Hematopoietic multipotent progenitor cell treated with erythropoietin and hydrocortisone succinate and interleukin-3 and kit ligand, for 17 days (in vitro differentiated cells): Measurements from ENCODE around the gene PRRT1B.
"Not testable (repeated sequence)": the region's sequence is repeated elsewhere in the genome, so short reads cannot be mapped to it uniquely, and the experiment has no call there.

Experiments
- DNase-seq: peaks from one replicate; pipeline ENCODE4 v3.0.0-alpha.2; 2015; ENCODE audit warnings: low spot score

Gene PRRT1B

GRCh38 chr9:131550465-131550864 lies 5.1 kb downstream of the PRRT1B start:
- DNase-seq, result not testable (repeated sequence)

- DNase-seq, result no peak
Observed at GRCh38 chr9:131552030-131552429, 6.7 kb downstream of the PRRT1B start.

- no peak for DNase-seq
Observed at GRCh38 chr9:131554087-131554842, 8.9 kb downstream of the PRRT1B start.

GRCh38 chr9:131554843-131555351 lies 9.6 kb downstream of the PRRT1B start:
- no peak for DNase-seq

- no peak for DNase-seq
Observed at GRCh38 chr9:131555841-131556673, 10.7 kb downstream of the PRRT1B start.

GRCh38 chr9:131557855-131558548 lies 12.7 kb downstream of the PRRT1B start:
- DNase-seq, result no peak

- no peak for DNase-seq
Observed at GRCh38 chr9:131559421-131560000, 14.2 kb downstream of the PRRT1B start.

- DNase-seq, result no peak
Observed at GRCh38 chr9:131562032-131562959, 17.0 kb downstream of the PRRT1B start.

GRCh38 chr9:131565369-131565768 lies 20.0 kb downstream of the PRRT1B start:
- DNase-seq, result no peak

GRCh38 chr9:131566158-131566557 lies 20.8 kb downstream of the PRRT1B start:
- DNase-seq, result no peak

GRCh38 chr9:131567910-131568309 lies 22.6 kb downstream of the PRRT1B start:
- DNase-seq, result no peak

- DNase-seq, result no peak
Observed at GRCh38 chr9:131574730-131575640, 29.7 kb downstream of the PRRT1B start.

GRCh38 chr9:131575946-131576853 lies 30.9 kb downstream of the PRRT1B start:
- DNase-seq, result no peak

- no peak for DNase-seq
Observed at GRCh38 chr9:131577005-131578000, 32.0 kb downstream of the PRRT1B start.

GRCh38 chr9:131578021-131578420 lies 32.7 kb downstream of the PRRT1B start:
- DNase-seq, result no peak

- no peak for DNase-seq
Observed at GRCh38 chr9:131578731-131579504, 33.6 kb downstream of the PRRT1B start.

- no peak for DNase-seq
Observed at GRCh38 chr9:131579789-131580211, 34.5 kb downstream of the PRRT1B start.
